Right lobe of liver (tissue), 6 donors: Measurements from ENCODE around the gene COMMD4. TPM values are rescaled to one million over a fixed set of nuclear protein-coding genes. Genes with fewer than 3 reads are reported as not detected.

Experiments used
- ATAC-seq, 4 donors: fragments of 200-7000 bp; cut with Tn5 transposase; one replicate each; pipeline ENCODE4 v1.9.1; 2020; ENCODE audit warnings: mild to moderate bottlenecking in 4 of 4, moderate library complexity in 4 of 4
- DNase-seq, 3 donors: peaks; one replicate each; pipeline ENCODE4 v3.0.0-alpha.2; 2020
- H3K27ac ChIP-seq, 3 donors: fragments of 200-600 bp; one replicate each; pipeline ENCODE4 v1.8.0; 2022
- H3K27me3 ChIP-seq, 2 donors: fragments of 200-600 bp; one replicate each; pipeline ENCODE4 v1.8.0; 2022
- H3K36me3 ChIP-seq, 4 donors: fragments of 200-600 bp; sonication (generic) in 1 of 4; one replicate each; pipeline versions ENCODE4 v1.5.1 to v1.8.0; 2017 to 2022; ENCODE audit warnings: control low read depth in 1 of 4
- H3K4me1 ChIP-seq, 4 donors: fragments of 200-600 bp; sonication (generic) in 1 of 4; one replicate each; pipeline versions ENCODE4 v1.5.1 to v1.8.0; 2017 to 2022; ENCODE audit warnings: control low read depth in 1 of 4
- H3K4me3 ChIP-seq, 3 donors: fragments of 200-600 bp; one replicate each; pipeline ENCODE4 v1.8.0; 2022
- H3K9me3 ChIP-seq, 4 donors: fragments of 200-600 bp; sonication (generic) in 1 of 4; one replicate each; pipeline versions ENCODE4 v1.5.1 to v1.8.0; 2017 to 2022; ENCODE audit warnings: control low read depth in 1 of 4
- POLR2A ChIP-seq: fragments of 450-650 bp; IDR thresholded peaks from one replicate; pipeline ENCODE4 v1.6.1; 2017; ENCODE audit warnings: antibody characterized with exemption, mild to moderate bottlenecking
- WGBS: methylation state at CpG from one replicate; pipeline ENCODE4 v1.1.6; 2018; ENCODE audit warnings: low coverage, low lambda C conversion rate; ENCODE audit not compliant: insufficient coverage; ENCODE audit errors: missing lambda C conversion rate; 5-methylcytosine and 5-hydroxymethylcytosine counted together
- intact Hi-C, 2 donors: fragments of 100-400 bp; cut with DNase I; formaldehyde crosslinking; loops; one replicate each; pipeline versions ENCODE4 v1.11.2 to v1.14.1; 2022
- total RNA-seq, 6 experiments: library from RNA; depleted of rRNA in 2 of 6; stranded (reverse); fragments of >200 nt in 2 of 6; fragmentation: NEBNext Ultra II Directional in 3 of 6; extraction: Animal tissue kit (Norgen Biotek cat#: 25700) in 3 of 6; gene quantifications; one replicate each; pipeline versions ENCODE4 v1.1.0 to v1.2.4, GENCODE V29; 2016 to 2023
- TF ChIP-seq, protein P1 (sequence below), 4 donors: fragments of 200-600 bp in 3 of 4; fragments of 450-650 bp in 1 of 4; IDR thresholded peaks; one replicate each; pipeline versions ENCODE4 v1.5.1 to v1.8.0; 2016 to 2022; ENCODE audit warnings: antibody characterized with exemption in 4 of 4, mild to moderate bottlenecking in 2 of 4
- donor health status: DM: no; HTN: yes; CAD: no.
- donor health status: DM: no; HTN: no; CAD: no.
- donor health status: DM: no; HTN: no; CAD: no.
- donor health status: DM: no; HTN: yes; CAD: no.
- donor health status: DM: no; HTN: yes; CAD: no.

COMMD4 gene
- total RNA-seq, 6 experiments from 2014 or later = 25.6 to 57.0 (median 41.6) TPM

DNA sequence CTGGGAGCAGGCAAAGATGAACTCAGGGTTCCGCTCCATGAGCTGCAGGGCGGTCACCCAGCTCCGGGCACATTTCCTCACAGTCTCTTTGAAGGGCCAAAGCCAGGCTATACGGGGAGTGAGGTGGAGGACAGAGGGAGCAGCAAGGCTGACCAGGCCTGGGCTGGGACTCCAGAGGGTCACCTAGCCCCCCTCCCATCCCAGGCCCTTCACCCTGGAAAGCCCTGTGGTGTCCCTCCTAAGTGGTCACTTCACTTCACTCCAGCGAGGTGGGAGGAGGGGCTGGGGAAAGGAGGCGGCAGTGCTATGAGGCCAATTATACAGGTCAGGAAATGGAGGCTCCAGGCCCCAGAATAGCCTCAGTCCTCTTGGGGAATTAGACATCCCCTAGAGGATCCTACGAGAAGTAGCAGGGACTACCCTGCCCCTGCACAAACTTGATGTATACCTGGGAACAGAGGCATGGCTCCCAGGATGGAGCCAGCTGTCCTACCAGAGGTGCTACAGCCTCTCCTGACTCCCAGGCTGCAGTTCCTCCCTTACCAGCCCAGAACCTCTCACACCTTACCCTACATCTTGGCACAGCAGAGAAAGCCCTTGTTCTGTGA is 26.9 kb downstream of the COMMD4 start:
- Histone ChIP-seq H3K27ac (no peak overlapping the region), H3K9me3 (no peaks in the 10 kb centered on the region), H3K36me3 (peaks cover 0 to 57% (median 21%) of the 10 kb centered on the region in 4 donors), H3K4me1 (peaks cover 0 to 9% (median 2%) of the 10 kb centered on the region in 4 donors), H3K4me3 (no peak overlapping the region), H3K27me3 (no peaks in the 10 kb centered on the region)
- no CpG with 5 or more reads among the region's 7 CpGs for WGBS
- DNase-seq (no peak), ATAC-seq (no peak)
- intact Hi-C loops = no loop called here
- TF ChIP-seq POLR2A = no peak
- TF ChIP-seq, protein P1, sequence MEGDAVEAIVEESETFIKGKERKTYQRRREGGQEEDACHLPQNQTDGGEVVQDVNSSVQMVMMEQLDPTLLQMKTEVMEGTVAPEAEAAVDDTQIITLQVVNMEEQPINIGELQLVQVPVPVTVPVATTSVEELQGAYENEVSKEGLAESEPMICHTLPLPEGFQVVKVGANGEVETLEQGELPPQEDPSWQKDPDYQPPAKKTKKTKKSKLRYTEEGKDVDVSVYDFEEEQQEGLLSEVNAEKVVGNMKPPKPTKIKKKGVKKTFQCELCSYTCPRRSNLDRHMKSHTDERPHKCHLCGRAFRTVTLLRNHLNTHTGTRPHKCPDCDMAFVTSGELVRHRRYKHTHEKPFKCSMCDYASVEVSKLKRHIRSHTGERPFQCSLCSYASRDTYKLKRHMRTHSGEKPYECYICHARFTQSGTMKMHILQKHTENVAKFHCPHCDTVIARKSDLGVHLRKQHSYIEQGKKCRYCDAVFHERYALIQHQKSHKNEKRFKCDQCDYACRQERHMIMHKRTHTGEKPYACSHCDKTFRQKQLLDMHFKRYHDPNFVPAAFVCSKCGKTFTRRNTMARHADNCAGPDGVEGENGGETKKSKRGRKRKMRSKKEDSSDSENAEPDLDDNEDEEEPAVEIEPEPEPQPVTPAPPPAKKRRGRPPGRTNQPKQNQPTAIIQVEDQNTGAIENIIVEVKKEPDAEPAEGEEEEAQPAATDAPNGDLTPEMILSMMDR (IDR thresholded peaks at IDR 0.05) = no peak

DNA sequence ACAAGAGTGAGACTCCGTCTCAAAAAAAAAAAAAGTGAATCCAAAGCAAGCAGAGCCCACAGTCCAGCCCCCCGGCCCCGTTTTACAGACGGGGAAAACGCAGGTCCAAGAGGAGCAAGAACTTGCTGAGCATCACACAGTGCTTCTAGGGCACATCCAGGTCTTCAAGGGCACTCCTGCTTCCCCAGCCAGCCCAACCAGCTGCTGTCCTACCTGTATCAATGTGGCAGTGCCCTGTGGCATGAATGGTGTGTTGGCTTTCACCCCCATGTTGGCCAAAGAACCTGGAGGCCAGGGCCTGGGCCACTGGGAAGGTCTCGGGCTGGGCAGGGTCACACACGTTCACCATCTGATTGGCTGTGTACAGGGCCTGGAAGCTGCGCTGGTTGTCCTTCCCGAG is 27.9 kb downstream of the COMMD4 start:
- Histone ChIP-seq H3K27ac (no peak overlapping the region), H3K4me1 (peaks cover 0 to 9% (median 2%) of the 10 kb centered on the region in 4 donors), H3K27me3 (no peaks in the 10 kb centered on the region), H3K4me3 (no peak overlapping the region), H3K9me3 (no peaks in the 10 kb centered on the region), H3K36me3 (peaks cover 0 to 55% (median 21%) of the 10 kb centered on the region in 4 donors)
- TF ChIP-seq, protein P1 (IDR thresholded peaks at IDR 0.05) = no peak
- no peak for TF ChIP-seq POLR2A
- WGBS = no CpG with 5 or more reads among the region's 9 CpGs
- no peak for ATAC-seq
- no peak for DNase-seq
- intact Hi-C loops = no loop called here

DNA sequence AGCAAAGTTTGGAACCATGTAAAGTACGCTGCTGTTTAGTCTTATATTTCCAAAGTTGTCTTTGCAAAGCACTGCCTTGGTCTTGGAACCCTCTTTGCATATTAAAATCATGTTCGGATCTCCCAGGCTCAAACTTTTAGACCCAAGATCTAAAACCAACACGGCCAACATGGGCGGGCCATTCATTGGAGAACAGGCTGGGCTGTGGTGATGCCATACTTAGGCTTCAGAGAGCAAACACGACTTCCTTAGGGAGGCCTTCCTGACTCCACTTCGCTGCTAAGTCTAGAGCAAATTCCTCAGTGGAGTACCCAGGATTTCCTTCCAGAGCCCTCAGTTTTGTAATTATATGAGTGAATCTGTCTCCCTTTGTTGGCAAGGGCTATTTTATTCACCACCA is 29.0 kb downstream of the COMMD4 start:
- no peak overlapping the region for H3K27ac ChIP-seq
- DNase-seq (no peak), ATAC-seq (no peak)
- H3K36me3 ChIP-seq = peaks cover 0 to 44% (median 17%) of the 10 kb centered on the region in 4 donors
- no peaks in the 10 kb centered on the region for H3K9me3 ChIP-seq
- intact Hi-C loops = no loop called here
- no peak for TF ChIP-seq POLR2A
- TF ChIP-seq, protein P1 (IDR thresholded peaks at IDR 0.05) = no peak
- 87% methylated on average over 6 of the region's 6 CpGs for WGBS
- H3K4me3 ChIP-seq = no peak overlapping the region
- no peaks in the 10 kb centered on the region for H3K27me3 ChIP-seq
- H3K4me1 ChIP-seq = peaks cover 0 to 20% (median 6%) of the 10 kb centered on the region in 4 donors

DNA sequence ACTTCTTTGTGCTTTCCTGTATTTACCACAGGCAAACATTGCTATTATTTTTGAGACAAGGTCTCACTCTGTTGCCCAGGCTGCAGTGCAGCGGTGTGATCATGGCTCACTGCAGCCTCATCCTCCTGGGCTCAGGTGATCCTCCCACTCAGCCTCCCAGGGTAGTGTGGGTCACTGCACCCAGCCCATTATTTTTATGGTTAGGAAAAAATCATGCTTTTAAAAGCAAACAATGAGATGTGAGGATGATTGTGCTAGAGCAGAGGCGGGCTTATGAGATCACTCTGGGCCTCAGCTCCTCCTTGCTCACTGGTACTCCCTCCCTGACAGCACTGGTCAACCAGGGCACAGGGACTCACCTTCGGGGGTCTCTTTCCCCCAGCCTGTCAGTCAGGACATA is 30.3 kb downstream of the COMMD4 start:
- Histone ChIP-seq H3K27ac (no peak overlapping the region), H3K4me1 (peaks cover 0 to 31% (median 7%) of the 10 kb centered on the region in 4 donors), H3K27me3 (no peaks in the 10 kb centered on the region), H3K9me3 (no peaks in the 10 kb centered on the region), H3K36me3 (peaks cover 0 to 45% (median 17%) of the 10 kb centered on the region in 4 donors), H3K4me3 (no peak overlapping the region)
- 80% methylated on average over 2 of the region's 3 CpGs for WGBS
- intact Hi-C loops = no loop called here
- no peak for DNase-seq
- no peak for TF ChIP-seq POLR2A
- TF ChIP-seq, protein P1 (IDR thresholded peaks at IDR 0.05) = no peak
- ATAC-seq = no peak
